Measurements from ENCODE around the gene MCAM. TPM values are rescaled to one million over a fixed set of nuclear protein-coding genes. Genes with fewer than 3 reads are reported as not detected.

The MCAM gene
- polyA plus RNA-seq, 4 donors, result 1.1 to 82.3 (median 11.5) TPM

DNA sequence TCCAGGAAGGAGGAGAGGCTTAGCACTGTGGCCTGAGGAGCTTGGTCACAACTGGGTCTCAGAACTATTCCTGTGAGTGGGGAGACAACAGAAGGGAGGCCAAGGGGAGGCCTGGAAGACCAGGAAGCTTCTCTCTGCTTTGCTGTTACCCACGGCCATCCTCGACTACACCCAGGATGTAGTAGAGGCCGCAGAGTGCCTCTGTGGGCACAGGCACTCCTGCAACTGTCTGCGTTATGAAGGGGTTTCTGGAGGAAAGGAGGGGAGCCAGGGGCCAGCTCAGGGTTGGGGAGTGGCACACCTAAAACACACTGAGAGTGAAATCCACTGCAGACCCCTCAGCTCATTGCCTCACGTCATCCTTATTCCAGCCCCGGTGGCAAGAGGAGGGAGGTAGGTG, 33.4 kb upstream of the MCAM start:
- DNase-seq (no peak), FAIRE-seq (no peak)
- WGBS, 3 donors, result 66 to 83% (median 82%) methylated on average over 6 of the region's 6 CpGs
- peaks cover 0 to 2% (median 0%) of the 10 kb centered on the region in 3 donors for H3K27me3 ChIP-seq (ENCODE audit: control insufficient read depth in 3 of 3, insufficient read depth in 3 of 3, low read length in 3 of 3)
- no peak overlapping the region for H3K4me3 ChIP-seq (ENCODE audit: low read depth in 1 of 3, low read length in 3 of 3)
- peaks cover 2 to 21% (median 3%) of the 10 kb centered on the region in 3 donors for H3K4me1 ChIP-seq (ENCODE audit: control insufficient read depth in 3 of 3, insufficient read depth in 2 of 3, low read depth in 1 of 3, low read length in 2 of 3)
- H3K36me3 ChIP-seq (ENCODE audit: control insufficient read depth in 3 of 3, insufficient read depth in 2 of 3, low read depth in 1 of 3, low read length in 3 of 3), result peaks cover 0 to 1% (median 0%) of the 10 kb centered on the region in 3 donors
- no peaks in the 10 kb centered on the region for H3K9me3 ChIP-seq (ENCODE audit: control insufficient read depth in 2 of 2, insufficient read depth in 1 of 2, low read depth in 1 of 2, low read length in 1 of 2)
- no peak overlapping the region for H3K27ac ChIP-seq (ENCODE audit: low read depth in 1 of 3, low read length in 2 of 3)

DNA sequence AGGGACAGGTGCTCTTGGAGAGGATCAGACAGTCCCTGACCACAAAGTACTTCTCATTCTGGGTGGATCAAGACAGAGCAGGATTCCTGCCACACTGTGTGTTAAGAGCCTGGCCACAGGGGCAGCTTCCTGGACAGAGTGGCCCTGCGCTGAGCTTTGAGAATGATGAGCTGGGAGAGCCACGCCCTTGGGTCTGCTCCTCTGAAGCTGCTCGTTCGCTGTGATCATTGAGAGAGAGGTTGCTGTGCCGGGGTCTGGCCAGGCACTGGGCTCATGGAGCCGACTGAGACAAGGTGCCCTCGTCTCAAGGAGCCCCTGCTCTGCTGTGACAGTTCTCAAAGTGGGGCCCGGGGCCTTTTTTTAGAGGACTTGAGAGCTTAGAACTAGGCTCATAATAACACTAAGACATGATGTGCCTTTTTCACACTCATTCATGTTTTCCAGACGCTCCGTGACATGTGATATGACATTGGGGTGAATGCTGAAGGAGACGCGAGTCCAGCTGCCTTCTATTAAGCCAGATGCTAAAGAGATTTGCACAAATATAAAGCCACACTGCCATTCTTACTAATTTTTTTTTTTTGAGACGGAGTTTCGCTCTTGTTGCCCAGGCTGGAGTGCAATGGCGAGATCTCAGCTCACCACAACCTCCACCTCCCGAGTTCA, 31.1 kb upstream of the MCAM start:
- no peak for FAIRE-seq
- H3K27me3 ChIP-seq (ENCODE audit: control insufficient read depth in 3 of 3, insufficient read depth in 3 of 3, low read length in 3 of 3), result peaks cover 0 to 2% (median 0%) of the 10 kb centered on the region in 3 donors
- WGBS, 3 donors, result 72 to 83% (median 83%) methylated on average over 16 of the region's 16 CpGs

DNA sequence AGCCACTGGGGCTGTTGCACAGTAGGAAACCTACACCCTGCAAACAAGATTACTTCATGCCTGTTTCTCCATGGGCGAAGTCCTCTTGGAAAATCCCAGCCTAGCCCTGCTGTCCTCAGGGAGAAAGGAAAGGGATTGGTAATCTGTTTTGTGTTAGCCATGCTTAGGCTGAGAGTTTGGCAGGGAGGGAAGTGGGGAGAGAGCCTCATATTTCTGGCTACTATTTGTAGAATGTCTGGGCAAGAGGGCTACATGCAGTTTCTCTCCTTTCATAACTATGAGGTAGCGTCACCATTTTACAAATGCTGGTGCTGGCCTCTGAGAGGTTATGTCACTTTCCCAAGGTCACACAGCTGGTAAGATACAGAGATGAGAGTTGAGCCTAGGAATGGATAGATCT, 30.3 kb upstream of the MCAM start:
- Histone ChIP-seq H3K4me3 (ENCODE audit: low read depth in 1 of 3, low read length in 3 of 3) (no peak overlapping the region), H3K36me3 (ENCODE audit: control insufficient read depth in 3 of 3, insufficient read depth in 2 of 3, low read depth in 1 of 3, low read length in 3 of 3) (no peaks in the 10 kb centered on the region), H3K27me3 (ENCODE audit: control insufficient read depth in 3 of 3, insufficient read depth in 3 of 3, low read length in 3 of 3) (peaks cover 0 to 2% (median 0%) of the 10 kb centered on the region in 3 donors), H3K27ac (ENCODE audit: low read depth in 1 of 3, low read length in 2 of 3) (no peak overlapping the region), H3K9me3 (ENCODE audit: control insufficient read depth in 2 of 2, insufficient read depth in 1 of 2, low read depth in 1 of 2, low read length in 1 of 2) (no peaks in the 10 kb centered on the region), H3K4me1 (ENCODE audit: control insufficient read depth in 3 of 3, insufficient read depth in 2 of 3, low read depth in 1 of 3, low read length in 2 of 3) (peaks cover 0 to 3% (median 0%) of the 10 kb centered on the region in 3 donors)
- DNase-seq (peak in 1 of 2 donors; percentile 61), FAIRE-seq (no peak)
- 56 to 67% (median 65%) methylated on average over 2 of the region's 2 CpGs for WGBS, 3 donors

More for the DNA sequence above, 31.1 kb upstream of the MCAM start:
- no peak for DNase-seq
- Histone ChIP-seq H3K4me3 (ENCODE audit: low read depth in 1 of 3, low read length in 3 of 3) (no peak overlapping the region), H3K36me3 (ENCODE audit: control insufficient read depth in 3 of 3, insufficient read depth in 2 of 3, low read depth in 1 of 3, low read length in 3 of 3) (no peaks in the 10 kb centered on the region), H3K9me3 (ENCODE audit: control insufficient read depth in 2 of 2, insufficient read depth in 1 of 2, low read depth in 1 of 2, low read length in 1 of 2) (no peaks in the 10 kb centered on the region), H3K27ac (ENCODE audit: low read depth in 1 of 3, low read length in 2 of 3) (no peak overlapping the region), H3K4me1 (ENCODE audit: control insufficient read depth in 3 of 3, insufficient read depth in 2 of 3, low read depth in 1 of 3, low read length in 2 of 3) (peaks cover 1 to 10% (median 3%) of the 10 kb centered on the region in 3 donors)

DNA sequence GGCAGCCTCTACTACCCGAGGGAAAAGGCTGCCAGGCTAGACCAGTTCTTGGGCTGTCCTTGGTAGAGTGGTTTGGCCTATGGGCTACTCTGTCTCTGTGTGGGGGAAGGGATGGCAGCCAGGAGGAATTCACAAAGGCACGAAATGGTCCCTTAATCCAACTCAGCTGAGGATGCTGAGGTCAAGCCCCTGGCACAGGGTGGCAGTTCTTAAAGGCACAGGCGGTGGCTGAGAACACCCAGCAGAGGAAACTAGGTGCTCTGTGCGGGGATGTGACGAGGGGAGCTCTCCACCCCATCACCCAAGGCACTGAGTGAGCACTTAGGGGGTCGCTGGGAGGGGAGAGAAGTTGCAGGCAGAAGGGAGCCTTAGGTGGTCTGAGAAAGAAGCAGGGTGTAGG, 29.7 kb upstream of the MCAM start, which contains the start of gene MFRP:
MFRP (minus strand) TSS at position 101 of the 400 bp plus-strand sequence. CDS start 192 bp downstream, outside the sequence.
- no peak within 1 kb of the TSS for H3K27ac ChIP-seq (ENCODE audit: low read depth in 1 of 3, low read length in 2 of 3)
- H3K4me1 ChIP-seq (ENCODE audit: control insufficient read depth in 3 of 3, insufficient read depth in 2 of 3, low read depth in 1 of 3, low read length in 2 of 3), result no peaks in the 10 kb centered on the region
- H3K4me3 ChIP-seq (ENCODE audit: low read depth in 1 of 3, low read length in 3 of 3), result no peak within 1 kb of the TSS
- H3K9me3 ChIP-seq (ENCODE audit: control insufficient read depth in 2 of 2, insufficient read depth in 1 of 2, low read depth in 1 of 2, low read length in 1 of 2), result no peaks in the 10 kb centered on the region
- peaks cover 0 to 8% (median 0%) of the 10 kb centered on the region in 3 donors for H3K27me3 ChIP-seq (ENCODE audit: control insufficient read depth in 3 of 3, insufficient read depth in 3 of 3, low read length in 3 of 3)
- no peak for DNase-seq
- FAIRE-seq, result no peak
- no peaks in the 10 kb centered on the region for H3K36me3 ChIP-seq (ENCODE audit: control insufficient read depth in 3 of 3, insufficient read depth in 2 of 3, low read depth in 1 of 3, low read length in 3 of 3)
- 54 to 82% (median 71%) methylated on average over 6 of the region's 6 CpGs for WGBS, 3 donors

DNA sequence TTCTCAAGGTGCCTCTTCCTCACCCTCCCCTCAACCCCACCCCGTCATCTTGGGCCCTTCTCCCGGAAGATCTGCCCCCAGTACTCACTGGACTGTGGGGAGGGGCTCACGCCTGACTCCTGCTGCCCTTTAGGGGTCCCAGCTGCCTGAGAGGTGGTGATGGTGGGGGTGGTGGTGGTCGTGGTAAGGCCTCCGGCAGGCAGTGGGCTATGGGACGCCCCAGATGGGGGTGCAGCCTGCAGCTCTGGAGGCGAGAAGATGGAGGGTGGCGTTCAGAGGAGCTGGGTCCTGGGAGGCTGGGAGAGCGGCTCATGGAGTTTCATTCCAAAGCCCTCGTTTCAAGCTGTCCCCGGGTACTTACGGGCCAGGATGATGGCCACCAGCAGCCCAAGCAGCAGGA, 28.8 kb upstream of the MCAM start:
- Histone ChIP-seq H3K27me3 (ENCODE audit: control insufficient read depth in 3 of 3, insufficient read depth in 3 of 3, low read length in 3 of 3) (peaks cover 0 to 17% (median 0%) of the 10 kb centered on the region in 3 donors), H3K4me3 (ENCODE audit: low read depth in 1 of 3, low read length in 3 of 3) (no peak overlapping the region), H3K4me1 (ENCODE audit: control insufficient read depth in 3 of 3, insufficient read depth in 2 of 3, low read depth in 1 of 3, low read length in 2 of 3) (peaks cover 0 to 9% (median 5%) of the 10 kb centered on the region in 3 donors), H3K36me3 (ENCODE audit: control insufficient read depth in 3 of 3, insufficient read depth in 2 of 3, low read depth in 1 of 3, low read length in 3 of 3) (no peaks in the 10 kb centered on the region), H3K9me3 (ENCODE audit: control insufficient read depth in 2 of 2, insufficient read depth in 1 of 2, low read depth in 1 of 2, low read length in 1 of 2) (no peaks in the 10 kb centered on the region), H3K27ac (ENCODE audit: low read depth in 1 of 3, low read length in 2 of 3) (no peak overlapping the region)
- 79 to 89% (median 85%) methylated on average over 10 to 12 of the region's 12 CpGs for WGBS, 3 donors
- no peak for FAIRE-seq
- DNase-seq, result no peak

DNA sequence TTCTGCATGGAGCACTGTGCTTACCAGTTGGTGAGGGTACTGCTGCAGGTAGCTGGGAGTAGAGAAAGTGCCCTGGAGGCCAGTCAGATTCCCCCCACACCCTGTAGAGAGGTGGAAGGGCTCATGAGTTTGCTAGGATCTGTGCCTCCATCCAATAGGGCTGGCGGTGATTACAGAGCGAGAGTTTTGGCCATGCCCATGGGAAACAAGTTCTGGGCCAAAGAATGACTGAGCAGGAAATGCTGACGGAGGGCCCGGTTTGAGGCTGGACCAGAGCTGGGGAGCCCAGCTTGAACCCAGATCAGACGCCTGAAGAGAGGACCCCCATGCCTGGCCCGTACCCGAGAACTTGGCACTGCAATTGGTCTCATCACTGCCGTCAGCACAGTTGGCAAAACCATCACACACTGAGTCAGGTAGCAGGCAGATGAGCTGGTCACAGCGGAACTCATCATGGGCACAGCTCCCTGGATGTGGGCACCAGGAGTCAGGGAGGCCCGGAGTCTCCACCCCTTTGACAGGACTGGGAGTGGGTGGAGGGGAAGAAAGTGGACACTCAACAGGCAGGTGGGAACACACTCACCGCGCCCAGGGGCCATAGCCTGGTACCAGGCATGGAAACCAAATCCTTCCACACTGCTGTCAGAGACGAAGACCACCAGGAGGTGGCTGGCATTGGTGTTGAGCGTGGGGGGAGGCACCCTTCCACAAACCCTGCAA, 27.5 kb upstream of the MCAM start:
- no peak overlapping the region for H3K4me3 ChIP-seq (ENCODE audit: low read depth in 1 of 3, low read length in 3 of 3)
- no peaks in the 10 kb centered on the region for H3K36me3 ChIP-seq (ENCODE audit: control insufficient read depth in 3 of 3, insufficient read depth in 2 of 3, low read depth in 1 of 3, low read length in 3 of 3)
- peaks cover 0 to 17% (median 5%) of the 10 kb centered on the region in 3 donors for H3K4me1 ChIP-seq (ENCODE audit: control insufficient read depth in 3 of 3, insufficient read depth in 2 of 3, low read depth in 1 of 3, low read length in 2 of 3)
- WGBS, 3 donors, result 82 to 91% (median 83%) methylated on average over 14 of the region's 14 CpGs
- no peak overlapping the region for H3K27ac ChIP-seq (ENCODE audit: low read depth in 1 of 3, low read length in 2 of 3)
- no peak for DNase-seq
- no peak for FAIRE-seq
- peaks cover 0 to 27% (median 0%) of the 10 kb centered on the region in 3 donors for H3K27me3 ChIP-seq (ENCODE audit: control insufficient read depth in 3 of 3, insufficient read depth in 3 of 3, low read length in 3 of 3)
- H3K9me3 ChIP-seq (ENCODE audit: control insufficient read depth in 2 of 2, insufficient read depth in 1 of 2, low read depth in 1 of 2, low read length in 1 of 2), result no peaks in the 10 kb centered on the region

DNA sequence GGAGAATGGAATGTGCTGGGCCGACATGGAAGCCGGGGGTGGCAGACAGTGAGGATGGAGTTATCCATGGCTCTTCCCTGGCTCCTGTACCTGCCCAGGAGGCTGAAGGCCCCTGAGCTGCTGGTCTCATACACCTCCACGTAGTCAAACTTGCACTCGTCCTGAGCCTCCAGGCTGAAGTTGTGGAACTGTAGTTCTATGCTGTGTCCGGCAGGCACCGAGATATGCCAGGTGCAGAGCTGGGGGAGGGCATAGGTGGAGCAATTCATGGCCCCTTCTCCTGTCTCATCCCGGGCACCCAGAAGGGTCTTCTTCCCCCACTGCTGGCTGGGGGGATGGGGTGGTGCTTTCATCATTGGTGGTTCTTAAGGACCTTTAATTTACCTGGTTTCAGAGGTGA, 26.8 kb upstream of the MCAM start:
- Histone ChIP-seq H3K36me3 (ENCODE audit: control insufficient read depth in 3 of 3, insufficient read depth in 2 of 3, low read depth in 1 of 3, low read length in 3 of 3) (peaks cover 0 to 6% (median 0%) of the 10 kb centered on the region in 3 donors), H3K27me3 (ENCODE audit: control insufficient read depth in 3 of 3, insufficient read depth in 3 of 3, low read length in 3 of 3) (peaks cover 0 to 33% (median 0%) of the 10 kb centered on the region in 3 donors), H3K4me3 (ENCODE audit: low read depth in 1 of 3, low read length in 3 of 3) (no peak overlapping the region), H3K27ac (ENCODE audit: low read depth in 1 of 3, low read length in 2 of 3) (no peak overlapping the region), H3K9me3 (ENCODE audit: control insufficient read depth in 2 of 2, insufficient read depth in 1 of 2, low read depth in 1 of 2, low read length in 1 of 2) (no peaks in the 10 kb centered on the region), H3K4me1 (ENCODE audit: control insufficient read depth in 3 of 3, insufficient read depth in 2 of 3, low read depth in 1 of 3, low read length in 2 of 3) (peaks cover 3 to 23% (median 5%) of the 10 kb centered on the region in 3 donors)
- DNase-seq (no peak), FAIRE-seq (no peak)
- WGBS, 3 donors, result 86 to 92% (median 92%) methylated on average over 7 of the region's 7 CpGs

DNA sequence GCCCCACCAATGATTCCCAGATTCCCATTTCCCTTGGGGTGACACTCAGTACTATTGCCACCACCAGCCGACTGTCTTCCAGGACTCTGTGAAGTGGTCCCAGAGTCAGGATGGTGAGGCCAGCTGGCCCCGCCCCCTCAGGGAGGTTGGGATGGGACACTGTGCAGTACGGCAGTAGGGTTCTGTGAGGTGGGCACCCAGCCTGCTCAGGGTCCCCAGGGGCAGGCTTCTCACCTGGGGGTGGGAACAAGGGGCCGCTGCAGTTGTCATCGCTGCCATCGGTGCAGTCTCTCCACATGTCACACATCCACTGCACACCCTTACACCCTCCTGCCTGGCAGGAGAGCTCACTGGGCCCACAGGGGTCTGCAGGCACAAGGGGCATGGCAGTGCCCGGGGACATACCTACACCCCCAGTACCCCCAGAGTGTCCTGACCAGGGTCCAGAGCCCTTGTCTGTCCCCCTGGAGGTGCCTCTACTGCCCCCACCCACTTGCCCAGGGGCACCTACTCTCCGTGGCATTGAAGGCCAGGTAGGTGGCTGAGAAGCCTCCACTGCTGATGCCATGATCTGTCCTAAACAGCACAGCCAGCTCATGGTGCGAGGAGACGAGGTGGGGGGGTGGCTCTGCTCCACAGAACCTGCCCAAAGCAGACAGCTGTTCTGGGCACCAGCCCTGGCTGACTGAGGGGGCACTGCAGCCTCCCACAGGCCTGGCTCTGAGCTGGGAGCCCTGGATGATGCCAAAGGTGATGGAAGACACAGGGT, 25.6 kb upstream of the MCAM start:
- Histone ChIP-seq H3K36me3 (ENCODE audit: control insufficient read depth in 3 of 3, insufficient read depth in 2 of 3, low read depth in 1 of 3, low read length in 3 of 3) (peaks cover 0 to 6% (median 0%) of the 10 kb centered on the region in 3 donors), H3K9me3 (ENCODE audit: control insufficient read depth in 2 of 2, insufficient read depth in 1 of 2, low read depth in 1 of 2, low read length in 1 of 2) (no peaks in the 10 kb centered on the region), H3K4me3 (ENCODE audit: low read depth in 1 of 3, low read length in 3 of 3) (no peak overlapping the region), H3K27me3 (ENCODE audit: control insufficient read depth in 3 of 3, insufficient read depth in 3 of 3, low read length in 3 of 3) (peaks cover 0 to 34% (median 0%) of the 10 kb centered on the region in 3 donors), H3K27ac (ENCODE audit: low read depth in 1 of 3, low read length in 2 of 3) (no peak overlapping the region), H3K4me1 (ENCODE audit: control insufficient read depth in 3 of 3, insufficient read depth in 2 of 3, low read depth in 1 of 3, low read length in 2 of 3) (peaks cover 3 to 34% (median 5%) of the 10 kb centered on the region in 3 donors)
- 81 to 85% (median 85%) methylated on average over 9 to 10 of the region's 10 CpGs for WGBS, 3 donors
- FAIRE-seq (no peak), DNase-seq (no peak)

Measured in small intestine (tissue), 7 donors.